Activated T-cell treated with anti-CD3 and anti-CD28 coated beads, Interleukin-2, amount 50 U/mL, for 24 hours (primary cell): Measurements from ENCODE around the gene ADAMTS6.
A peak's percentile ranks its signal among the peaks of the same experiment; 100 is the strongest.
"Not testable (repeated sequence)": the region's sequence is repeated elsewhere in the genome, so short reads cannot be mapped to it uniquely, and the experiment has no call there.

Experiments used
- DNase-seq: peaks from one replicate; pipeline ENCODE4 v3.0.0-alpha.2; 2020
- H3K27ac Mint-ChIP-seq: 2 replicates; pipeline ENCODE4 v1.8.0; 2020; ENCODE audit warnings: mild to moderate bottlenecking, mixed read lengths
- H3K27me3 Mint-ChIP-seq: 2 replicates; pipeline ENCODE4 v1.8.0; 2020; ENCODE audit warnings: mixed read lengths
- H3K36me3 Mint-ChIP-seq: 2 replicates; pipeline ENCODE4 v1.8.0; 2020; ENCODE audit warnings: low read depth, mixed read lengths
- H3K4me1 Mint-ChIP-seq: 2 replicates; pipeline ENCODE4 v1.8.0; 2020; ENCODE audit warnings: low read depth, mixed read lengths
- H3K4me3 Mint-ChIP-seq: 2 replicates; pipeline ENCODE4 v1.8.0; 2020; ENCODE audit warnings: mild to moderate bottlenecking, moderate library complexity, mixed read lengths
- H3K9me3 Mint-ChIP-seq: 2 replicates; pipeline ENCODE4 v1.8.0; 2020; ENCODE audit warnings: mixed read lengths

The ADAMTS6 gene

GRCh38 chr5:65198456-65199120, 283.1 kb downstream of the ADAMTS6 start:
- no peak overlapping the region for H3K4me3 Mint-ChIP-seq
- no peaks in the 10 kb centered on the region for H3K36me3 Mint-ChIP-seq
- no peaks in the 10 kb centered on the region for H3K9me3 Mint-ChIP-seq
- no peak overlapping the region for H3K27ac Mint-ChIP-seq
- DNase-seq: no peak
- H3K4me1 Mint-ChIP-seq: no peaks in the 10 kb centered on the region
- H3K27me3 Mint-ChIP-seq: no peaks in the 10 kb centered on the region

DNA sequence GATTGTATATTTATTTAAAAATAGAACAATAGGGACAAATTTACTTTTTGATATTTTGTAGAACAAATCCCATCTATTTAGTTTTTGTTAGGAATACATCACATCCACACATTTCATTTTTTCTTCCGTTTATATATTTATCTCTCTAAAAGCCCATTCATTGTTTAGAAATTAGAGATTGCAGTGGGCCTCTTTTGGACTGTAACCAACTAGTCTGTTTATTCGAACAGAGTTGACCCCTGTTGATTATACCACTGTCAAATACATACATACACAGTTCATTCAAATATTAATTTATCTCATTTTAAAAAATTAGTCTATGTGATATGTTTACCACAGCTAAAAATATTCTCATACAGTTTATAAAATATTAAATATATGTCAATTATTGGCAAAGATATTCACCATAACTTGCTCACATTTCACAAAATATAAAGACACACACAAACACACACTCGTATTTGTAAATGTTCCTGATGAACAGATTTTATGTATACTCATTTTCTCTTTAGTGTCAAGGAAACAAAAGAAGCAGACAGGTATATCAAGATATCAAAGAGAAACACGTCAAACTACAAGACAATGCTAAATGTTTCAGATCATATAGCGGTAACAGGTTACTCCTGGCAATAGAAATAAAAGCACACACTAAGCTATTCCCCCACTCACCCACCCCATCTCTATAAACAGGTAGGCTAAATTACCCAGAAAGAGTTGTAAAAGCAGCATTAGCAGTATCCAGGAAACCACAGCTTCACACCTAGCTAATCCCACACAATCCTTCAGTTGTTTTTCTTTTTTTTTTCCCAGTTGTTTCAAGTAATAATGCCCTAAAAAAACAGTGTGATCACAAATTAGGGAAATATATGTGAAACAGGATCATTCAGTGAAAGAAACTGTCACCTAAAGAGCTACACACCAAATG, 283.9 kb downstream of the ADAMTS6 start:
- Mint-ChIP-seq H3K27ac (no peak overlapping the region), H3K4me3 (no peak overlapping the region), H3K4me1 (no peaks in the 10 kb centered on the region), H3K27me3 (no peaks in the 10 kb centered on the region), H3K9me3 (no peaks in the 10 kb centered on the region), H3K36me3 (no peaks in the 10 kb centered on the region)
- DNase-seq: no peak

- Mint-ChIP-seq H3K4me3 (no peak overlapping the region), H3K36me3 (no peaks in the 10 kb centered on the region), H3K27ac (no peak overlapping the region), H3K27me3 (no peaks in the 10 kb centered on the region), H3K9me3 (no peaks in the 10 kb centered on the region), H3K4me1 (peaks cover 16% of the 10 kb centered on the region)
- DNase-seq: no peak
Observed at GRCh38 chr5:65194871-65195270, 286.8 kb downstream of the ADAMTS6 start.

- peaks cover 28% of the 10 kb centered on the region for H3K4me1 Mint-ChIP-seq
- no peaks in the 10 kb centered on the region for H3K36me3 Mint-ChIP-seq
- no peaks in the 10 kb centered on the region for H3K9me3 Mint-ChIP-seq
- H3K27me3 Mint-ChIP-seq: peaks cover 5% of the 10 kb centered on the region
- DNase-seq: no peak
- H3K27ac Mint-ChIP-seq: no peak overlapping the region
- H3K4me3 Mint-ChIP-seq: no peak overlapping the region
Observed at GRCh38 chr5:65192331-65192730, 289.4 kb downstream of the ADAMTS6 start.

DNA sequence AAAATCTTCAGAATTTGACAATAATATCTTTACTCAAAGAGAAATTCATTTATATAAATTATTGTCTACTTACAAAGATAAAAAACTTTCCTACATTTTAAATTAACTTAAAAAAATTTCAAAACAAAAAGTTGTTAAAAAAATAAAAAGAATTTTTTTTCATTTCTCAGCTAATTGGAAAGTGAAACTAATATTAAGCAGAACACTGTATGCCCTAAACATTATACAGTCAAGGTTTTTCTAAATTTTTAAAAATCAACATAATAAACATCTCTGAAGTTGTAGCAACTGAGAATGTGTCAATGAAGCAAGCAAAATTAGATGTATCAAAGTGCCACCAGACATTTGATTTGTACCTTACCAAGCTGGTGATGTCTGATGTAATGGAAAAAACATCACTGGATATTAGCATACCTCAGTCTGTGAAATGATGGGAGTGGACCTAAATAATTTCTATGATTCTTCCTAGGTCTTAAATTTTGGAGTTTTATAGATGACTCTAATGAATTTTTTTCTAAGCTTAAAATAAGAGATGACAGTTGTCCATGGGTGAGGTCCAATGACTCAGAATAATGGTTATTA, 290.1 kb downstream of the ADAMTS6 start:
- no peaks in the 10 kb centered on the region for H3K9me3 Mint-ChIP-seq
- peaks cover 5% of the 10 kb centered on the region for H3K27me3 Mint-ChIP-seq
- no peak overlapping the region for H3K27ac Mint-ChIP-seq
- no peak overlapping the region for H3K4me3 Mint-ChIP-seq
- no peaks in the 10 kb centered on the region for H3K36me3 Mint-ChIP-seq
- no peak for DNase-seq
- H3K4me1 Mint-ChIP-seq: peaks cover 32% of the 10 kb centered on the region

DNA sequence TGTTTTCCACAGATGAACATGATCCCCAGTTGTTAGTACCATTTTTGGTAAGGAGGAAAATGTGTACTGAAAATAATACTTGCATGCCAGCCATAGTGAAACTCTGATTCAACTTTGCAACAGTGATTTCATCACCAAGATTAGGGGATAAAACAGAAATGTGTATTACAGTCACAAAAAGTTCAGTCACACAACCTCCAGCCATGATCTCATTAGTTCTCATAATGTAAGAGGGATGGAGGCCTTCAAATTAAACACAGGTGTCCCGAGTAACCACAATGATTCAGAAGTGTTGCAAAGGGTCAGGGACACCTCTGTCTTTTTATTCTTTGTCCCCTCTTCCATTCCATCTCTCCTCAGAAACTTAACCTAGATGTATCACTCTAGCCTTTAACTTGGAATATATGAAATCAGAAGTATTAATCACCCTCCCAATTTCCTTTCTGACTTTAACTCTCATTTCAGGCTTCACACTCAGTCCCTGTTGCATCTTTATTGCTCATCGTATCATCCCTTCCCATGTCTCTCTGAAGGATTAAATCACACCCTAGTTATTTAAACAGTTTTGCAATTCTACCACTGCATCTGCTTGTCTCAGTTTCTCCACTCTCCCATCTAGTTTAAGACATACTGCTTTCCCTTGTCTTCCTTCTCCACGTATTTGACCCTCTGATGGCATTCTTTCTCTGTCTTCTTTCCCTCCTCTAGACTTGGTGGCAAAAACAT, 291.2 kb downstream of the ADAMTS6 start:
- no peak for DNase-seq
- H3K4me1 Mint-ChIP-seq: peaks cover 32% of the 10 kb centered on the region
- peak overlapping the region; percentile 95 for H3K27ac Mint-ChIP-seq
- no peaks in the 10 kb centered on the region for H3K36me3 Mint-ChIP-seq
- no peaks in the 10 kb centered on the region for H3K9me3 Mint-ChIP-seq
- H3K27me3 Mint-ChIP-seq: peaks cover 5% of the 10 kb centered on the region
- peak overlapping the region; percentile 45 for H3K4me3 Mint-ChIP-seq

DNA sequence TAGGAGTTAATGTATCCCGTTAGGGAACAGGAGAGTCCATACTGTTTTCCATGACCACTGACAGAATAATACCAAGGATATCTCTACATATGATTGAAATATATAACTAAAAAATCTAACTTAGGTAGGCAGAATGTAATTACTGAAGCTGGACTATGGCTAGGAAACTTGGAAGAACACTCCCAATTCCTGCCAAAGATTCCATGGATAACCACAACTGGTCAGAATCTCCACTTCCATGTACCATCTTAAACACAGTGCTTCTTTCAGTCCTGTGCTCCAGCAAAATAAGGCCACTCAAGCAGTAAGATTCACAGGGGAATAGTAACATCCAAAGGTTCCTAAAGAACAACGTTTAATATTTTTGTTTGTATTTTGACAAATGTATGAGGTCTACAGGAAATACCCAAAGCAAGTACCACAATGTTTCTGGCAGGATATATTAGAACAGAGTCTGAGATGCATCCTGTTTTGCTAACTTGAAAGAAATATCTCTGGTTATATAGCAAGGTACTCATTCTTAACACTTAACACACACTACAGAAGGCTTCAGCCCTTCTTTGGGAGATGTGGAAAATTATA, 295.0 kb downstream of the ADAMTS6 start:
- Mint-ChIP-seq H3K4me1 (peaks cover 30% of the 10 kb centered on the region), H3K9me3 (no peaks in the 10 kb centered on the region), H3K4me3 (no peak overlapping the region), H3K27ac (no peak overlapping the region), H3K27me3 (peaks cover 5% of the 10 kb centered on the region), H3K36me3 (no peaks in the 10 kb centered on the region)
- DNase-seq: no peak

- DNase-seq: no peak
- Mint-ChIP-seq H3K9me3 (no peaks in the 10 kb centered on the region), H3K36me3 (no peaks in the 10 kb centered on the region), H3K27ac (no peak overlapping the region), H3K4me1 (peaks cover 23% of the 10 kb centered on the region), H3K4me3 (no peak overlapping the region), H3K27me3 (peaks cover 5% of the 10 kb centered on the region)
Observed at GRCh38 chr5:65185468-65185867, 296.3 kb downstream of the ADAMTS6 start.

DNA sequence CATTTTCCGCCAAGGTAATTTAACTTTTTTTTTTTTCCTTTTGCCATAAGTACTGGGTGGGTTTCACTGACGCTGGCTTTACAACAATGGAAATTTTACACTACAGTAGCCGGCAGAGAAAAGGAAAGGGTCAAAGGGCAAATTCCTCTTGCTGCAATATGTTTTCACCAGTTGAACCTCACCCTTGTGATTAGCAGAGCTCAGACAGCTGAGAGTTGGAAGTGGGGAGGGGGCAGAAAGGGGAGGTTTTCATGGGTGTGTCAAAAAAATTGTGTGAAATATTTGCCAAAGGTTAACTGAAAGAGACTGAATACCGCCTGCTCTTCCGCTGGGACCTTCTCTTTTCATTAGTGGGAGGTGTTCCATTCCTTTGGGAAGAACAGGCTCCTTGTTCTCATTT, 296.9 kb downstream of the ADAMTS6 start:
- no peaks in the 10 kb centered on the region for H3K36me3 Mint-ChIP-seq
- H3K4me3 Mint-ChIP-seq: no peak overlapping the region
- H3K27me3 Mint-ChIP-seq: peaks cover 5% of the 10 kb centered on the region
- H3K27ac Mint-ChIP-seq: no peak overlapping the region
- H3K9me3 Mint-ChIP-seq: no peaks in the 10 kb centered on the region
- DNase-seq: no peak
- peaks cover 17% of the 10 kb centered on the region for H3K4me1 Mint-ChIP-seq

GRCh38 chr5:65174231-65174630, 307.5 kb downstream of the ADAMTS6 start:
- DNase-seq, H3K9me3 Mint-ChIP-seq, H3K36me3 Mint-ChIP-seq, H3K27ac Mint-ChIP-seq, H3K4me3 Mint-ChIP-seq: not testable (repeated sequence)
- H3K4me1 Mint-ChIP-seq: peaks cover 18% of the 10 kb centered on the region
- peaks cover 31% of the 10 kb centered on the region for H3K27me3 Mint-ChIP-seq

- no peak overlapping the region for H3K4me3 Mint-ChIP-seq
Observed at GRCh38 chr5:65173130-65173525, 308.6 kb downstream of the ADAMTS6 start.

DNA sequence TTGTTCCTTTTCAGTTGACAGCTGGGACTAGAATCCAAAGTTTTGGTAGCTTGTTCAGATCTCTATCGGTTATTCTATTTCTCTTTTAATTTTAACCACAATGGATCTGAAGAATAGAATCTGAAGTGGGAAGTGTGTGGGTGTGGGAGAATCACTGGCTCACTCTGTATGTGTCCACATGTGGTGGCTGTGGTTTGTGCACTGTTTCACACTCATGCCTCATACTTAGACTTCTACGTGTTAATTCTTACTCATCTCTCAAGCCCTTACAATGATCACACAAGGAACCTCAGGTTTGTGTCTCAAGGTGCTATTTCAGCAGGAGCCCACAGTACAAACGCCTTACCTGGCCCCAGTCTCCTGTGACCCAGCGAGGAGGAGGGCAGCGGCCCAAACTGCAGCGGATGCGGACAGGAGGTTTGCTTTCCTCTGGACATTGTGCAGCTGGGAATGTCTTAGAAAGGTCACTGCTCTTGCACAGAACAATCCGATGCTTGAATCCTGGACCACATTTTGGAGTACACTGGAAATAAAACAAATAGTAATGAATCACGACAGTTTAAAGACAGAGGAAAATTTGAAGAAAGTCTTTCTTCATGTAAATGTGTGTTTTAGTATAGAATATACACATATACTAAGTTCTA, 309.1 kb downstream of the ADAMTS6 start:
- H3K4me1 Mint-ChIP-seq: peaks cover 18% of the 10 kb centered on the region
- DNase-seq: peak; percentile 49
- H3K36me3 Mint-ChIP-seq: peaks cover 6% of the 10 kb centered on the region
- no peaks in the 10 kb centered on the region for H3K9me3 Mint-ChIP-seq
- H3K27me3 Mint-ChIP-seq: peaks cover 22% of the 10 kb centered on the region
- no peak overlapping the region for H3K4me3 Mint-ChIP-seq
- H3K27ac Mint-ChIP-seq: peak overlapping the region; percentile 72

More at GRCh38 chr5:65173130-65173525, 308.6 kb downstream of the ADAMTS6 start:
- peaks cover 6% of the 10 kb centered on the region for H3K36me3 Mint-ChIP-seq
- H3K27me3 Mint-ChIP-seq: peaks cover 27% of the 10 kb centered on the region
- no peaks in the 10 kb centered on the region for H3K9me3 Mint-ChIP-seq
- no peak for DNase-seq
- no peak overlapping the region for H3K27ac Mint-ChIP-seq
- H3K4me1 Mint-ChIP-seq: peaks cover 18% of the 10 kb centered on the region

GRCh38 chr5:65171645-65172044, 310.1 kb downstream of the ADAMTS6 start:
- no peak overlapping the region for H3K27ac Mint-ChIP-seq

GRCh38 chr5:65163698-65164097, 318.0 kb downstream of the ADAMTS6 start:
- H3K27ac Mint-ChIP-seq: no peak overlapping the region
- no peaks in the 10 kb centered on the region for H3K9me3 Mint-ChIP-seq
- no peaks in the 10 kb centered on the region for H3K36me3 Mint-ChIP-seq
- DNase-seq: no peak
- no peaks in the 10 kb centered on the region for H3K4me1 Mint-ChIP-seq
- no peaks in the 10 kb centered on the region for H3K27me3 Mint-ChIP-seq
- no peak overlapping the region for H3K4me3 Mint-ChIP-seq

More at GRCh38 chr5:65171645-65172044, 310.1 kb downstream of the ADAMTS6 start:
- no peak overlapping the region for H3K4me3 Mint-ChIP-seq
- H3K27me3 Mint-ChIP-seq: peaks cover 22% of the 10 kb centered on the region
- no peak for DNase-seq
- H3K36me3 Mint-ChIP-seq: peaks cover 6% of the 10 kb centered on the region
- H3K4me1 Mint-ChIP-seq: peaks cover 18% of the 10 kb centered on the region
- no peaks in the 10 kb centered on the region for H3K9me3 Mint-ChIP-seq
